ENCODE results near the gene MCTP1.

- no peak for TF ChIP-seq CTCF (conservative IDR thresholded peaks at IDR 0.05)
- no peak for TF ChIP-seq ZFX (IDR thresholded peaks at IDR 0.05)
Observed at GRCh38 chr5:95063492-95063891, 221.4 kb downstream of the MCTP1 start.
